ENCODE measurements around the gene BICRA. TPM values are rescaled to one million over a fixed set of nuclear protein-coding genes. Genes with fewer than 3 reads are reported as not detected.
"Not testable (repeated sequence)": the region's sequence is repeated elsewhere in the genome, so short reads cannot be mapped to it uniquely, and the experiment has no call there.

The BICRA gene
- total RNA-seq, 1 donor, result 21.9 TPM

DNA sequence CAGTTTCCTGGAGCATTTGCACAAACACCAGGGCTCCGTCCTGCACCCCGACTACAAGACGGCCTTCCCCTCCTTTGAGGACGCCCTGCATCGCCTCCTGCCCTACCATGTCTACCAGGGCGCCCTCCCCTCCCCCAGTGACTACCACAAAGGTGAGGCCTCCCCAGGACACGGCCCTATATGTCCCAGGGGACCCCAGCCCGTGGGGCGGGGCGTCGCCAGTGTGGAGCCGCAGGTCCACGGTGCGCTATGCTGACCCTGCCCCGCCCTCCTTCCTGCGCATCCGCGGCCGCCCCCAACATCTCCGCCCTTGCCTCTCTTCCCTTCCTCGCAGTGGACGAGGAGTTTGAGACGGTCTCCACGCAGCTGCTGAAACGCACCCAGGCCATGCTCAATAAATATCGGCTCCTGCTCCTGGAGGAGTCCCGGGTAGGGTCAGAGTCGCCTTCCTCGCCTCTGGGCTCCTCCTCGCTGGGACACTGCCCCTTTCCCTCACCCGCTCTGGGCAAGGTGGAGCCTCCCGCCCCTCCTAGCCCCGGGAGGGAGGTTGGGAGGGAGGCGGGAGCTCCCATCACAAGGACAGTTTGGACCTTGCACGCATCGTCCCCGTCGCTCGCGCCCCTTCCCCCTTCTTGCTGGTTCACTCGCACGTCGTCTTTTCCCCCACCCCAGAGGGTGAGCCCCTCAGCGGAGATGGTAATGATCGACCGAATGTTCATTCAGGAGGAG, 89.9 kb downstream of the BICRA start:
- no peaks in the 10 kb centered on the region for H3K4me1 ChIP-seq (ENCODE audit: insufficient read depth, low read length)
- no peak overlapping the region for H3K4me3 ChIP-seq (ENCODE audit: low read length)
- no peaks in the 10 kb centered on the region for H3K9me3 ChIP-seq (ENCODE audit: low read depth, low read length)
- H3K27me3 ChIP-seq (ENCODE audit: insufficient read depth, low read length), result no peaks in the 10 kb centered on the region

DNA sequence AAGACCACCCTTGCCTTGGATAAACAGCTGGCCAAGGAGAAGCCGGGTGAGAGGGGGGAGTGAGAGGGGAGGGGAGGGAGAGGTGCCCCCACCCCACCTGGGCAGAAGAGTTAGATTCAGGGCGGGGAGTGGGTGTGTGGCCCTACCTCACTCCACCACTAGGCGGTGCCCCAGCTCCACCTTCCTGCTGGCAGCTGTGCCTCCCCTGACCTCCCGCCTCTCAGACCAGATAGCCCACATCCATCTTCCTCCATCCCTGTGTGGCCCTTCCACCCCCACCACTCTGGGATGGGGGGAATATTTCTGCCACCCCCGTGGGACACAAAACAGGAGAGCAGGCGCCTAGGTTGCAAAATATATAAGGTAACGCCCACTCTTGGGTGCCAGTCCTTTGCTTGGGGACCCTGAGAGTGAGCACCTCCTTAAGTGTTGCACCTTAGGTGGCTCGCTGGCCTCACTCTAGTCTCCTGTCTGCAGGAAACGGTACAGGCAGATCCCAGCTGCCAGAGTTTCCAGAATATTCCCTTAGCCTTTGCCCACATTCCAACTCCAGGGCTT, 90.5 kb downstream of the BICRA start:
- Histone ChIP-seq H3K4me1 (ENCODE audit: insufficient read depth, low read length) (no peaks in the 10 kb centered on the region), H3K27me3 (ENCODE audit: insufficient read depth, low read length) (no peaks in the 10 kb centered on the region), H3K9me3 (ENCODE audit: low read depth, low read length) (no peaks in the 10 kb centered on the region), H3K4me3 (ENCODE audit: low read length) (no peak overlapping the region)

DNA sequence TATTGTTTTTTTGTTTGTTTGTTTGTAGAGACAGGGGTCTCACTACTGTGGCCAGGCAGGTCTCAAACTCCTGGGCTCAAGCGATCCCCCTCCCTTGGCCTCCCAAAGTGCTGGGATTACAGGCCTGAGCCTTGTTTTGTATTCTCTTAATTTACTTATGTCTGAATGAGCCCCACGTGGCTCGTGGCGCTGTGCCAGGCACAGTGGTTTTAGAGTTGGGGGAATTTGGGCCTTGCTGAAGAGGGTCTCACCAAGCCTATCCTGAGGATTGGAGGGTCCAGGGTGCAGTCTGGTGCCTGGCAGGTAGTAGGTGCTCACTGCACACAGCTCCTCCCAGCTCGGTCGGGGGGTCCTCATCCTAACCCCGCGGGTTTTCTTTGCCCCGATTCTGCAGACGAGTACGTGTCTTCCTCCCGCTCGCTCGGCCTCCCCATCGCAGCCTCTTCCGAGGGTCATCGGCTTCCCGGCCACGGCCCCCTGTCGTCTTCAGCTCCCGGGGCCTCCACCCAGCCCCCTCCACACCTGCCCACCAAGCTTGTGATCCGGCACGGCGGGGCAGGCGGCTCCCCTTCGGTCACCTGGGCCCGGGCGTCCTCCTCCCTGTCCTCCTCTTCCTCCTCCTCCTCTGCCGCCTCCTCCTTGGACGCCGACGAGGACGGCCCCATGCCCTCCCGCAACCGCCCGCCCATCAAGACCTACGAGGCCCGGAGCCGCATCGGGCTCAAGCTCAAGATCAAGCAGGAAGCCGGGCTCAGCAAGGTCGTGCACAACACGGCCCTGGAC, 92.2 kb downstream of the BICRA start:
- Histone ChIP-seq H3K4me1 (ENCODE audit: insufficient read depth, low read length) (no peaks in the 10 kb centered on the region), H3K27me3 (ENCODE audit: insufficient read depth, low read length) (no peaks in the 10 kb centered on the region), H3K9me3 (ENCODE audit: low read depth, low read length) (no peaks in the 10 kb centered on the region), H3K4me3 (ENCODE audit: low read length) (no peak overlapping the region)

DNA sequence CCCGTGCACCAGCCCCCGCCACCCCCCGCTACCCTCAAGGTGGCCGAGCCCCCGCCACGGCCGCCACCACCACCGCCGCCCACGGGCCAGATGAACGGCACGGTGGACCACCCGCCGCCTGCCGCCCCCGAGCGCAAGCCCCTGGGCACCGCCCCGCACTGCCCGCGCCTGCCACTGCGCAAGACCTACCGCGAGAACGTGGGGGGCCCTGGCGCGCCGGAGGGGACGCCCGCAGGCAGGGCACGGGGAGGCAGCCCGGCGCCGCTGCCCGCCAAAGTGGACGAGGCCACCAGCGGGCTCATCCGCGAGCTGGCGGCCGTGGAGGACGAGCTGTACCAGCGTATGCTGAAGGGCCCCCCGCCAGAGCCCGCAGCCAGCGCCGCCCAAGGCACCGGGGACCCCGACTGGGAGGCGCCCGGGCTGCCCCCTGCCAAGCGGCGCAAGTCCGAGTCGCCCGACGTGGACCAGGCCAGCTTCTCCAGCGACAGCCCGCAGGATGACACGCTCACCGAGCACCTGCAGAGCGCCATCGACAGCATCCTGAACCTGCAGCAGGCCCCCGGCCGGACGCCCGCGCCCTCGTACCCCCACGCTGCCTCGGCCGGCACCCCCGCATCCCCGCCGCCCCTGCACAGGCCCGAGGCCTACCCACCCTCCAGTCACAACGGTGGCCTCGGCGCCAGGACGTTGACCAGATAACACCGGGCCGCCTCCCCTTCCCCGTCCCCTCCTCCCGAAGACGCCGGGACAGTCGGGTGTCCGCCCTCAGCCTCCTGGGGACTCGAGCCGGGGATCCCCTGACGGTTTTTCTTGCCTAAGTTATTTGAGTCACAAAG, 93.0 kb downstream of the BICRA start:
- Histone ChIP-seq H3K9me3 (ENCODE audit: low read depth, low read length) (no peaks in the 10 kb centered on the region), H3K27me3 (ENCODE audit: insufficient read depth, low read length) (no peaks in the 10 kb centered on the region), H3K4me3 (ENCODE audit: low read length) (no peak overlapping the region), H3K4me1 (ENCODE audit: insufficient read depth, low read length) (no peaks in the 10 kb centered on the region)

DNA sequence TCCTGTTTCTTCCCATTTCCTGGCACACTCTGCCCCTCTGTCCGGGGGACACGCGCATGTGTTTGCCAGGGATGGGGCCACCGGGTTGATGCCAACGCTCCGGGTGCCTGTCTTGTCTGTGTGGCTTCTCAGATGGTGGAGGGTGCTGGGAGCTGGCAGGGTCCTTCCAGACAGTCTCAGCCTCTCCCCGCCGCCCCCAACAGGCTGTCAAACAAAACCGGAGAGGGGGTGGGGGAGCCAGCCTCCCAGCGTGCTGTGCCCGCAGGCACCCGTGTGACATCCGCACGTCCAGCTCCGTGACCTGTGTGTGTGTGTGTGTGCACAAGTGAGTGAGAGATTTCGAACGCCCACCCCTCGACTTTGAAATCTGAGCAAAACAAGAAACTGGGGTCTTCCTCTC, 93.7 kb downstream of the BICRA start:
- Histone ChIP-seq H3K4me1 (ENCODE audit: insufficient read depth, low read length) (no peaks in the 10 kb centered on the region), H3K9me3 (ENCODE audit: low read depth, low read length) (no peaks in the 10 kb centered on the region), H3K4me3 (ENCODE audit: low read length) (no peak overlapping the region), H3K27me3 (ENCODE audit: insufficient read depth, low read length) (no peaks in the 10 kb centered on the region)

DNA sequence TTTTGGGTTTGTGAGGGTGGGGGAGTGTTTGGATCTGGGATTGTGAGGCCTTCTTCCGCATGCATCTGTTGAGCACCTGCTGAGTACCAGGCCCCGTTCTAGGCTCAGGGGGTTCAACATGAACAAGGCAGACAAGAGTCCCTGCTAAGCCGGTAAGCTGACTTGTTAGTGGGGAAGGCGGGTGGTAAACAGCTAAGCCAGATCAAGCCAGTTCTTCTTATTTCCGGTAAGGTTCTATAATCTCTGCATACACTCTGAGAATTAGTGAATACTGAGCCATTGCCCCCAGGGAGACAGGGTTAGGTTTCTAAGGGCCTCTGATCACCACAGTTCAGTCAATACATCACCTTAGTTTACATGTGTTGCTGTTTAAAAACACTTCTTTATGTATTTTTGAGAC, 94.4 kb downstream of the BICRA start:
- H3K9me3 ChIP-seq (ENCODE audit: low read depth, low read length), result no peaks in the 10 kb centered on the region
- no peaks in the 10 kb centered on the region for H3K4me1 ChIP-seq (ENCODE audit: insufficient read depth, low read length)
- H3K27me3 ChIP-seq (ENCODE audit: insufficient read depth, low read length), result no peaks in the 10 kb centered on the region
- H3K4me3 ChIP-seq (ENCODE audit: low read length), result no peak overlapping the region

DNA sequence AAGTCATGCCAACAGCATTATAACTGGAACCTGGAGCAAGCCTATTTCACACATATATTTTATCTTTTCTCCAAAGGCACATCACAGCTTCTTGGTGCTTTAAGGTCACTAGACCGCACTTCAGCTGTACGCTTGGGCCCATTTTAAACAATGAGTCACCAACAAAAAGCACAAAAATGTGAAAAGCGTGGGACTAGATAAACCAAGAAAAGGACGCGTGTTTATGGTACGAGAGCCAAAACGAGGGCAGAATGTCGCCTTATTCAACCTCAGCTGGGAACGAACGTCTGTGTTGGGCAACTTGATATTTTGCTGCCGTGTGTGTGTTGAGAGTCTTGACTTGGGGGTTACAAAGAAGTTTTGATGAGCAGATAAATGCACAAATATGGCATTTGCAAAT, 95.1 kb downstream of the BICRA start:
- no peak overlapping the region for H3K4me3 ChIP-seq (ENCODE audit: low read length)
- no peaks in the 10 kb centered on the region for H3K4me1 ChIP-seq (ENCODE audit: insufficient read depth, low read length)
- H3K9me3 ChIP-seq (ENCODE audit: low read depth, low read length), result no peaks in the 10 kb centered on the region

DNA sequence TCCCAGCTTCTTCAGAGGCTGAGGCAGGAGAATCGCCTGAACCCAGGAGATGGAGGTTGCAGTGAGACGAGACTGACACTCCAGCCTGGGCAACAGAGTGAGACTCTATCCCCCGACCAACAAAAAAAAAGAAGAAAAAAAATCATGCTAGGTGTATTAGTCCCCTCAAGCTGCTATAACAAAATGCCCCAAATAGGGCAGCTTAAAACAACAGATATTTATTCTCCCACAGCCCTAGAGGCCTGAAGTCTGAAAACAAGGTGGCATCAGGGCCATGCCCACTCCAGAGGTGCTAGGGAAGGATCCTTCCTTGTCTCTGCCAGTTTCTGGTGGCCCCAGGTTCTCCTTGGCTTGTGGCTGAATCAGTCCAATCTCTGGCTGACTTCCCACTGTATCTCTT, 95.7 kb downstream of the BICRA start:
- Histone ChIP-seq H3K9me3 (ENCODE audit: low read depth, low read length) (no peaks in the 10 kb centered on the region), H3K4me3 (ENCODE audit: low read length) (no peak overlapping the region), H3K27me3 (ENCODE audit: insufficient read depth, low read length) (no peaks in the 10 kb centered on the region), H3K4me1 (ENCODE audit: insufficient read depth, low read length) (no peaks in the 10 kb centered on the region)

More for the DNA sequence above, 95.1 kb downstream of the BICRA start:
- H3K27me3 ChIP-seq (ENCODE audit: insufficient read depth, low read length), result no peaks in the 10 kb centered on the region

DNA sequence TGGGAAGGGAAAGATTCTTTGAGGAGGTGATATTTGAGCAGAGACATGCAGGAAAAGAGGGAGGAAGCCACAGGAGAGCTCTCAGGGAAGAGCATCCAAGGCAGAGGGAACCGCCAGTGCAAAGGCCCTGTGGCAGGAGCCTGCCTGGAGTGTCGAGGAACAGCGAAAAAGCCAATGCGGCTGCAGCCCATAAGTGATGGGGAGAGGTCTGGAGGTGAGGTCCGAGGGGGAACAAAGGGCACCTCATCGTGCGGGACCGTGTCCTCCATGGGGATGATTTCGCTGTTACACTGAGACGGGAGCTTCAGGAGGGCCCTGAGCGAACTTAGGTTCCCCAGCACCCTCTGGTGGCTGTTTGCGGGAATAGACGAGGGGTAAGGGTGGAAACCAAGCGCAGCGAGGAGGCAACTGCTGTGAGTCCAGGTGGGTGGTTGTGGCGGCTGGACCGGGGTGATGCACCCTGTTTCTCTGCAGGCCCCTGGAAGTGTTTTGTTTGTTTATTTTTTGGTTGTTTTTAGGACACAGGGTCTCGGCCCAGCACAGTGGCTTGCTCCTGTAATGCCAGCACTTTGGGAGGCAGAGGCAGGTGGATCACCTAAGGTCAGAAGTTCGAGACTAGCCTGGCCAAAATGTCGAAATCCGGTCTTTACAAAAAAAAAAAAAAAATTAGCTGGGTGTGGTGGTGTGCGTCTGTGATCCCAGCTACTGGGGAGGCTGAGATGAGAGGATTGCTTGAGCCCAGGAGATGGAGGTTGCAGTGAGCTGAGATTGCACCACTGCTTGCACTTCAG, 98.4 kb downstream of the BICRA start:
- H3K27me3 ChIP-seq (ENCODE audit: insufficient read depth, low read length), result no peaks in the 10 kb centered on the region
- H3K9me3 ChIP-seq (ENCODE audit: low read depth, low read length), result no peaks in the 10 kb centered on the region
- H3K4me1 ChIP-seq (ENCODE audit: insufficient read depth, low read length), result no peaks in the 10 kb centered on the region
- H3K4me3 ChIP-seq (ENCODE audit: low read length), result no peak overlapping the region

DNA sequence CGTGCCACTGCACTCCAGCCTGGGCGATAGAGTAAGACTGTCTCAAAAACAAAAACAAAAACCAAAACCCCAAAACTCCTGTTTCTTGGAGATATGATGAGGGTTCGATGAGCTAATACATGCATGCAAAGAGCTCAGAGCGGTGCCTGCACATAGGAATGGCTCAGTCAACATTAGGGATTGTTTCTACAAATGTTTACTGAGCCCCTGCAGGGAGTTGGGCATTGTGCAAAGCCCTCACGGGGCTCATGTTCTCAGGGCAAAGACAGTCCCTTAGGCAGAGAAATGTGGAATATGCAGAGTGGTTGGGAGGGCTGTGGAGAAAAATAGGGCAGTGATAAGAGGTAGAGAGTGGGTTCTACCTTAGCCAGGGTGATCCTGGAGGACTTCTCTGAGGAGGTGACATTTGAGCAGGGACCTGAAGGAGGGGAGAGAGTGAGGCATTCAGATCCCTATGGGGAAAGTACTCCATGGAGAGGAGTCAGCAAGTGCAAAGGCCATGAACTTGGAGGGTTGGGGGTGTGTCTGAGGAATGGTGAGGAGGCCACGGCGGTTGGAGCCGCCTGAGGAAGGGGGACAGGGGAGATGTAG, 102.8 kb downstream of the BICRA start:
- Histone ChIP-seq H3K27me3 (ENCODE audit: insufficient read depth, low read length) (peaks cover 15% of the 10 kb centered on the region), H3K4me3 (ENCODE audit: low read length) (no peak overlapping the region), H3K4me1 (ENCODE audit: insufficient read depth, low read length) (peaks cover 6% of the 10 kb centered on the region), H3K9me3 (ENCODE audit: low read depth, low read length) (no peaks in the 10 kb centered on the region)

DNA sequence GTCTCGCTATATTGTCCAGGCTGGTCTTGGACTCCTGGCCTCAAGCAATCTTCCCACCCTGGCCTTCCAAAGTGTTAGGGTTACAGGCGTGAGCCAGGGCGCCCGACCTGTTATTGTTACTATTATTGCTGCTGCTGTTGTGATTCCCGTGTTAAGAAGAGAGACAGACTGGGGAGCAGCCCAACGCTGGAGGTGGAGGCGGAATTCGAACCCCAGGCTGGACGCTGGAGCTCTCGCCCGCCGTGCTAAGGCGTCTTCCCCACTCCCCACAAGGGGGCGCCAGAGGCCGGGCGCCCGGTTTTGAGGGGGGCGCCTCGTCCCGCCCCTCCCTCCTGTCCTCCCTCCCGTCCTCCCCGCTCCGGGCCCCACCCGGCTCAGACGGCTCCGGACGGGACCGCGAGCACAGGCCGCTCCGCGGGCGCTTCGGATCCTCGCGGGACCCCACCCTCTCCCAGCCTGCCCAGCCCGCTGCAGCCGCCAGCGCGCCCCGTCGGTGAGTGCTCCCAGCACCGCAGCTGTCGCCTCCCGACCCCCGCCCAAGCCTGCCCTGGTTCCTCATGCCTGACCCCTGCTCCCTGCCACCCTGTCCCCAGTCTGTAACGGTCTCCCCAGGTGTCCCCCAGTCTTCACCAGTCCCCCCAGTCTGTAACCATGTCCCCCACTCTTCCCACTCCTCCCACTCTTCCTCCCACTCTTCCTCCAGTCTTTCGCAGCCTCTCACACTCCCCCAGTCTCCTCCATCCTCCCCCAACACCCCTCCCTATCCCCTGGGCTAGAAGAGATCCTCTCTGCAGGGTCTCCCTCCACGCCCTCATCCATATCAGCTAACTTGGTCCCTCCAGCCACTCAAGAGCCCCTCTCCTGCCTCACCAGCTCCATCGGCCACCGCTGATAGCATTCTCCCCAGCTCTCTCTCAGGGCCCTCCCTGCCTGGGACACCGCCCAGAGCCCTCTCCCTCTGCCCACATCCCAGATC, 104.4 kb downstream of the BICRA start, which contains the start of gene EHD2:
TSS of gene EHD2 (plus strand) at position 377 of the 976 bp plus-strand sequence. CDS start 3,191 bp downstream, outside the sequence.
- Histone ChIP-seq H3K4me3 (ENCODE audit: low read length) (no peak within 1 kb of the TSS), H3K9me3 (ENCODE audit: low read depth, low read length) (no peaks in the 10 kb centered on the region), H3K27me3 (ENCODE audit: insufficient read depth, low read length) (peaks cover 15% of the 10 kb centered on the region), H3K4me1 (ENCODE audit: insufficient read depth, low read length) (peaks cover 6% of the 10 kb centered on the region)

DNA sequence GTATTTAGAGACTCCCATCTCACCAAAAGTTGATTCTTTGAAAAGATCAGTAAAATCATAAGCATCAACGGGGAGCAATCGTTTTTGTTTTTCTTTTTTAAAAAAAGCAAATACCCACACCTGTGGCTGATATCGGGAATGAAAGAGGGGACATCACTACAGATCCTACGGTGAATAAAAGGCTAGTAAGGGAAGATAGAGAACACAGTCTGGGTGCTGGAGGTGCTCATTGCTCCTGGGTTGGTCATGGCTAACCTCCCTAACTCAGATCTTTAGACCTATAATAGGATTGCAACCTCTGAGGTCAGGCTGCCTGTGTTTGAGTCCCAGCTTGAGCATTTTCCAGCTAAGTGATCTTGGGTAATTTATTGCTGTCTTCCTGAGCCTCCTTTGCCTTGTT, 105.4 kb downstream of the BICRA start:
- no peak overlapping the region for H3K4me3 ChIP-seq (ENCODE audit: low read length)
- H3K27me3 ChIP-seq (ENCODE audit: insufficient read depth, low read length), result peaks cover 15% of the 10 kb centered on the region
- H3K4me1 ChIP-seq (ENCODE audit: insufficient read depth, low read length), result peaks cover 6% of the 10 kb centered on the region
- H3K9me3 ChIP-seq (ENCODE audit: low read depth, low read length), result no peaks in the 10 kb centered on the region

DNA sequence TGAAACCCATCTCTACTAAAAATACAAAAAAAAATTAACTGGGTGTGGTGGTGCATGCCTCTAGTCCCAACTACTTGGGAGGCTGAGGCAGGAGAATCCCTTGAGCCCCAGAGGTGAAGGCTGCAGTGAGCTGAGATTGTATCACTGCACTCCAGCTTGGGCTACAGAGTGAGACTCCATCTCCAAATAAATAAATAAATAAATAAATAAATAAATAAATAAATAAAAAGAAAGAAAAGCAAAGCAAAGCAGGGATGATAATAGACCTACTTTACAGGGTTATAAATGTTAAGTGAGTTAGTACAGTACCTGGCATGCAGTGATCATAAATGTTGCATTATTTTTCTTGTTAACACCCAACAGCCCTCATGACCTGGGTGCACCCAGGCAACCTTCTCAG, 105.9 kb downstream of the BICRA start:
- not testable (repeated sequence) for H3K4me3 ChIP-seq (ENCODE audit: low read length); H3K9me3 ChIP-seq (ENCODE audit: low read depth, low read length); H3K4me1 ChIP-seq (ENCODE audit: insufficient read depth, low read length)
- H3K27me3 ChIP-seq (ENCODE audit: insufficient read depth, low read length), result peaks cover 15% of the 10 kb centered on the region

Data from mononuclear cell (primary cell).